ENCODE measurements around the gene NAA25.
A peak's percentile ranks its signal among the peaks of the same experiment; 100 is the strongest.

NAA25 gene

DNA sequence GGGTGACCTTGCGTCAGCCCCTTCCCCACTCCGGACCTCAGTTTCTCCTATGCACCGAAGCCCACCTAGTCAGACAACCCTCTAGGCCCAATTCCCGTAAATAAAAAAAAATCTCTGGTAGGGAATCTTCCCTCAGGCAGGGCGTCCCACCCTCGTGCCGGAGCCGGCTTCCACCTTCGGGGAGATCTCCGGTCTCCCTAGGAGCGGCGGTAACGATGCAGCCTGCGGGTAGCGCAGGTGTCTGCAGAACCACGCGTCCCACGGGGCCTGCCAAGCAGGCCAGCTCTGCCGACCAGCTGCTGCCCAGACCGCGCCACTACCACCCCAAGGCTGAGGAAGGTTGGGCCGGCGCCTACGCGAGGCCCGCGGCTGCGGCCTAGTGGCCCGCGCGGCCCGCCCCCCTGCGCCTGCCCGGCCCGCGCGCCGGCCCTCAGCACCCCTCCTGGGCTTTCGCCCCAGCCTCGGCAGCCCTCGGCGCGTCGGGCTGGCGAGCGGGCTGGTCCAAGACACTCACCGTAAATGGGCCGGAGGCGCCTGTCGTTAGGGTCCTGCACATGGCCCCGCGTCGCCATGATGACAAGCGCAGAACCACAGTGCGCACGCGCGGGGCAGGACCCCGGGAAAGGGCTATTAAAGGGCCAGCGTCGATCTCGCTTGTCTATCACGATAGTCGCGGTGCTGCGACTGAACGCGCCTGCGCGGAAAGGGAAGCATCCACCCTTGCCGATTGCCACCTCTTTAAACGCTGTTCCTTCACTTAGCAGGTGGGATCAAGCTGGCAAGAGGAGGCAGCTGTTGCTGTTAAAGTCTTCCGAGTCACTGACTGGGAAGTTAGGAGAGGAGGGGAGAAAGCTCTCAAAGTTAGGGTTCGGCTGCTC is at the start of gene NAA25:
Gene NAA25, minus strand, starts transcription at position 582 of the 878 bp plus-strand sequence. Its CDS starts 10 bp downstream, at position 572.
- DNase-seq (ENCODE audit: low read depth in 2 of 3, low spot score in 1 of 3), result peak; percentile 75 to 87 (median 78)

DNA sequence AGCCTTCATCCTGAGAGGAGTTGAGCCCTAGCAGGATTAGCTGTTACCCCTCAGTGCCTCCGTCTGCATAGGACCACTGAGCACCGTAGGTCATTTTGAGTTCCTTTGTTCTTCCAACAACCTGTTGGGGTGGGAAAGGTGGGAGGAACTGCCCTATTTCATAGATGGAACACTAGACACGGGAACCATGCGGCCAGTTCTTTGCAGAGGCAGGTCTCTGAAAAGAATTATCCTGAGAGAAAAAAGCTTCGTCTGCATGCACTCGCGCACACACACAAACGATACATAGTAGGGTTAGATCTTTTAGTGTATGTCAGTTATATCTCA is 45.3 kb upstream of the NAA25 start:
- no peak for DNase-seq (ENCODE audit: low read depth in 2 of 3, low spot score in 1 of 3)

DNA sequence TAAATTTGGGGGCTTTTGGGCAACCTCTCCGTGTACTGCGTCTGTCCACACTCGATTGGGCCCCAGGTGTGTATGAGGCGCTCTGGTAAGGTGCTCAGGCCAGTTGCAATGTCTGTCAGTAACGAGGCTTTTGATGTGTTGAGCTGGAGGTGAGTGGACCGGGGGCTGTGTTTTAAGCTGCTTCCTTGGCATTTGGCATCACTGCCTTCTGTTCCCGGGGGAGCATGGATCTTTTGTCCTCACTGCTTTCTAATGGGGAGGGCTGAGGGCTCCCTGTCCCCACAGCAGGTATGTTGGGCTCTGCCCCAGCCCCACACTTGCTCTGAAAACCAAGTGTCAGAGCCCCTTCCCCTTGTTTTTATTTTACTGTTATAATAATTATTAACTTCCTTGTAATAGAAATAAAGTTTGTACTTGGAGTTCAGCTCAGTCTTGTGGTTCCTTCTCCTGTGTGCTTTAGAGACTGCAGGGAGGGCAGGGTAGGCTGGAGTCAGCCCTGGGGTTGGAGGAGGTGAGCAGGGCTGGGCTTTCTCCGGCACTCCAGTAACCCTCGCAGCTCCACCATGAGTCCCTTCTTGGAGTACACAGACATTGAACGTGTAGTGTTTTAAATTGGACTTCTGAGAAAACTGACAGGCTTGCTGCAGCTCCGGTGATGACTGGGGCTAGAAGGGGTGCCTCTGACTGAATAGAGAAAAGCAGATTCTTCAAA is 44.8 kb upstream of the NAA25 start:
- DNase-seq (ENCODE audit: low read depth in 2 of 3, low spot score in 1 of 3), result no peak

DNA sequence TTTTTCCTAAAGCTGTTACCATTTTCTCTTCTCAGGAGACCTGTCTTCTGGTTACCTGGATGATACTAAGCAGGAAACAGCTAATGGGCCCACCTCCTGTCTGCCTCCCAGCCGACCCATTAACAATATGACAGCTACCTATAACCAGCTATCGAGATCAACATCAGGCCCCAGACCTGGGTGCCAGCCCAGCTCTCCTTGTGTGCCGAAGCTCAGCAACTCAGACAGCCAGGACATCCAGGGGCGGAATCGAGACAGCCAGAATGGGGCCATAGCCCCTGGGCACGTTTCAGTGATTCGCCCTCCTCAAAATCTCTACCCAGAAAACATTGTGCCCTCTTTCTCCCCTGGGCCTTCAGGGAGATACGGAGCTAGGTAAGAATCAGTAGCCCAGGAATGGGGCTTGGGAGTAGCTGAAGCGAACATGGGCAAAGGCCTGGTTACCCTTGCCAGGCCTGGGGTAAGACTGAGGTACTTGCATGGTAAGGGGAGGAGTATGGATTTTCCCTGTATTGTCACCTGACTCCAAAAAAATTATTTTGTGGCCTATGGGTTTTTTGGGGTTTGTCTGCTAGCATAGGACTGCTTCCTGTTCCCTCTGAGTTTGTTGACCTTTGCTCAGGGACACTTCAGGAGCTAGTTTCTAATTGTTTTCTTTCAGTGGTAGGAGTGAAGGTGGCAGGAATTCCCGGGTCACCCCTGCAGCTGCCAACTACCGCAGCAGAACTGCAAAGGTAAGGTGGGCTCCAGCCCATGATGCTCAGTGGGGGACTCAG is 43.4 kb upstream of the NAA25 start:
- DNase-seq (ENCODE audit: low read depth in 2 of 3, low spot score in 1 of 3), result no peak

DNA sequence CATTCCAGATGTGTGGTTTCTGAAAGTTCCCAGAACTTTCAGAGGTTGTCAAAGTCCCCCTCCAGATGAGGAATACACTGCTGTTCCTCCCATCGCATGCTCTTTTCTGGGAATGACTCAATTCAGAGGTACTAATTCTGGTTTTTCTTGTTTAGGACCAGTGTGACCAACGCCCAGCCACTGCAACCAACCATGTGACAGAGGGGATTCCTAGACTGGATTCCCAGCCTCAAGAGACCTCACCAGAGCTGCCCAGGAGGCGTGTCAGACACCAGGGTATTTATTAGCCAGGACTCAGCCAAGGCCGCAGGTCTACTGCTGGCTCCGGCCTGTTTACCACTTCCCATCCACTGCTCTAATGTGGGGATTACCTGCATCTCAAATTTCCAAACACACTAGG is 41.0 kb upstream of the NAA25 start:
- no peak for DNase-seq (ENCODE audit: low read depth in 2 of 3, low spot score in 1 of 3)

DNA sequence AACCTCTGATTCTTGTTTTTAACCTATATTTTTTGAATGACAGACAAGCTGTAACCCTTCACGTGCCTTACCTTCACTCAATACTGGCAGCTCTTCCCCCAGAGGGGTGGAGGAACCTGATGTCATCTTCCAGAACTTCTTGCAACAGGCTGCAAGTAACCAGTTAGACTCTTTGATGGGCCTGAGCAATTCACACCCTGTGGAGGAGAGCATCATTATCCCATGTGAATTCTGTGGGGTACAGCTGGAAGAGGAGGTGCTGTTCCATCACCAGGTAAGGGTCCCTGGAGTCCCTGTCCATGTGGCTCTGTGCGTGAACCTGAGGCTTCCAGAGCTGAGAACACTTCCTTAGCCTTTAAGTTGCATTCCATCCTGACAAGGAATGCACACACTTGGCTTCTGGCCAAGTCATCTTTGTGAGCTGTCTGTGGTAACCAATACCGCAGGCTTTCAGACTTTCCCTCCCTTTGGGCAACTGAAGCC is 39.5 kb upstream of the NAA25 start:
- DNase-seq (ENCODE audit: low read depth in 2 of 3, low spot score in 1 of 3), result no peak

DNA sequence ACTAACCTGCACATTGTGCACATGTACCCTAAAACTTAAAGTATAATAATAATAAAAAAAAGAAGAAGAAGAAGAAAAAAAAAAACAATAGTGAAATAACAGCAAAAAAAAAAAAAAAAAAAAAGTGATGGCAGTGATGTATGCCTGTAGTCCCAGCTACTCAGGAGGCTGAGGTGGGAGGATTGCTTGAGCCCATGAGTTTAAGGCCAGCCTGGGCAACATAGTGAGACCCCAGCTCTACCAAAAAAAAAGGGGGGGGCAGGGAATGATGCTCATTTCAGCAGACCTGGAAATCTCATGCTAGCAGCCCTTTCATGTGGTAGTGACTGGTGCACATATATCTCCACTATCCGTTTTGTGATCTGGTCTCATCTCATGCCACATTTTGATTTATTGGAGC is 37.5 kb upstream of the NAA25 start:
- DNase-seq (ENCODE audit: low read depth in 2 of 3, low spot score in 1 of 3), result no peak

DNA sequence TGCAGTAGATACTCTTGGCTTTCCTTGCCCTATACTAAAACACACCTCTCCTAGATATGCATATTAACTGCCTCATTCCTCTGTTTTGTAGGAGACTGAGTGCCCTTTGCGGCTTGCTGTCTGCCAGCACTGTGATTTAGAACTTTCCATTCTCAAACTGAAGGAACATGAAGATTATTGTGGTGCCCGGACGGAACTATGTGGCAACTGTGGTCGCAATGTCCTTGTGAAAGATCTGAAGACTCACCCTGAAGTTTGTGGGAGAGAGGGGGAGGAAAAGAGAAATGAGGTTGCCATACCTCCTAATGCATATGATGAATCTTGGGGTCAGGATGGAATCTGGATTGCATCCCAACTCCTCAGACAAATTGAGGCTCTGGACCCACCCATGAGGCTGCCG is 32.1 kb upstream of the NAA25 start:
- DNase-seq (ENCODE audit: low read depth in 2 of 3, low spot score in 1 of 3), result no peak

DNA sequence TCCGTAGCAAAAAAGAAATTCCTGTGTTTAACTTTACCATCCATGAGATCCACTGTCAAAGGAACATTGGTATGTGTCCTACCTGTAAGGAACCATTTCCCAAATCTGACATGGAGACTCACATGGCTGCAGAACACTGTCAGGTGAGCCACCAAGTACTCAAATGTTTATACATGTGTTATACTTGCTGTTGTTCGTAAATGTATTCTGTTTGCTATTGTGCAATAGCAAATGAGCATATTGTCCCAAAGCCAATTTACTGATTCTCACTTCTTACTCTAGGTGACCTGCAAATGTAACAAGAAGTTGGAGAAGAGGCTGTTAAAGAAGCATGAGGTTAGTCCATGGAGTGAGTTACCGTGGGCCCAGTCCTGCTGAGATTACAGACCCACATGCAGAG is 26.1 kb upstream of the NAA25 start:
- DNase-seq (ENCODE audit: low read depth in 2 of 3, low spot score in 1 of 3), result no peak

DNA sequence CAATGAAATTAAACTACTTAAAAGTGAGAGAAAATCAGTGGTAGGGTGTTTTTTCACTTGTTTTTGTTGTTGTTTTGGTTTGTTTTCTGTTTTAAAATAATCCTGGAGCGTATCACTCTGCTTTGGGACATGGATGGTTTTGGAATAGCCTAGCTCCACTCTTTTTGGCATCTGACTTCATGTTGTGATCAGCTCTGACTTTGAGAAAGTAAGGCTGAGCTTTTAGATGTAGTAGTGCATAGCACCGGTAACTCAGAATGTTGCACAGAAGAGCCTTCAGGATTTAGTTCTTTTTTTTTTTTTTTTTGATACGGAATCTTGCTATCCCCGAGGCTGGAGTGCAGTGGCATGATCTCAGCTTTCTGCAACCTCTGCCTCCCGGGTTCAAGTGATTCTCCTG is 24.8 kb upstream of the NAA25 start:
- no peak for DNase-seq (ENCODE audit: low read depth in 2 of 3, low spot score in 1 of 3)

DNA sequence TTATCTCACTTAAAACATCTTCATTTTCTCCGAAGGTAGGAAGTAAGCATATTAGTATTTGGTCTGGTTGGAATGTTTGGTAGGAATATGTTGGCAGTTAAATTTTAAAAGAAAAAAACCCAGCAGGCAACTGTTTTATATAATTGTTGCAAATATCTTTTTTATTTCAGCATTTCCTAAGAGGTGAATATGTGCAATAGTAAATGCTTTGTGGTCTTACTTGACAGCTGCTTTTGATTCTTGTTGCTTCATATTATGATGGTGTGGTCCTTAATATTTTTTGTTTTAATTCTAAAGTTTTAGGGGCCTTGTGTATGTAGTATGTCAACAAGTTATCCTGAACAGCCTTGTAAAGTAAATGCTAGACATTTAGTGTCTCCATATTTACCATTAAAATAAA is 23.1 kb upstream of the NAA25 start:
- no peak for DNase-seq (ENCODE audit: low read depth in 2 of 3, low spot score in 1 of 3)

DNA sequence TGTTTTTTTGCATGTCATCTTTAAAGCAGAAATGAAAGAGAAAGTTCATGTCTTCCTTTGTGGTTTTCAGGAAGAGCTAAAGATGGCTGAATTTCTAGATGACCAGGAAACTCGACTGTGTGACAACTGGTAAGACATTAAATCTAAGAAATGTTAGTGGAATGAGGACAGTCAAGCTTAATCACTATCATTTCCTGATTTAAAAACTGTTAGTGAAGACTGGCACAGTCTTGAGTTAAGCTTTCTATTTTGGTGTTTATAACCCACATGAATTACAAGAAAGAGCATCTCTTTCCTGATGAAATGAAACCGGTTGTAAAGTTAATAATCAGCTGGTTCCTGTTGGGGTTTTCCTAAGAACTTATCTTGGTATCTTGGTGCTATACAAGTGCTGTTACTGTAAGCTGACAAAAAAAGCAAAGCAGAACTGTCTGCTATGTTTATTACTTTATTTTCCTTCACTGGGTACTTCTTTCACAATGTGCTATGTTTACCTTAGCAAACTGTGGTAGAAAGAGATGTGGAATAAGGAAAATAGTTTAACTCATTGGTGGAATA is 21.9 kb upstream of the NAA25 start:
- no peak for DNase-seq (ENCODE audit: low read depth in 2 of 3, low spot score in 1 of 3)

DNA sequence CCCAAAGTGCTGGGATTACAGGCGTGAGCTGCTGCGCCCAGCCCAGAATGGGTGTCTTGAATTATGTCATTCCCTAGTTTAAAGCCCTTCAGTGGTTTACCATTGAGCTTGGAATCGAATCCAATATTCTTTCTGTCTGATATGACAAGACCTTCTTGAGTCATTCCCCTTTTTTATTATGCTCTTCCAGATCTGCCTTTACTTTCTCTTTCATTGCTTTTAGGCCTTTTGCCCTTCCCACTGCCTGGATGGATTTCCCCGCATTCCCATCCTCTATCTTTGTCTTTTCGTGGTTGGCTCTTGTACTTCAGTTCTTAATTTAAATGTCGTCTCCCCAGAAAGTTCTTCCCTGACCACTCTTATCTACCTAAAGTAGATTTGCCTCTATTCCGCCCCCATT is 18.3 kb upstream of the NAA25 start:
- no peak for DNase-seq (ENCODE audit: low read depth in 2 of 3, low spot score in 1 of 3)

DNA sequence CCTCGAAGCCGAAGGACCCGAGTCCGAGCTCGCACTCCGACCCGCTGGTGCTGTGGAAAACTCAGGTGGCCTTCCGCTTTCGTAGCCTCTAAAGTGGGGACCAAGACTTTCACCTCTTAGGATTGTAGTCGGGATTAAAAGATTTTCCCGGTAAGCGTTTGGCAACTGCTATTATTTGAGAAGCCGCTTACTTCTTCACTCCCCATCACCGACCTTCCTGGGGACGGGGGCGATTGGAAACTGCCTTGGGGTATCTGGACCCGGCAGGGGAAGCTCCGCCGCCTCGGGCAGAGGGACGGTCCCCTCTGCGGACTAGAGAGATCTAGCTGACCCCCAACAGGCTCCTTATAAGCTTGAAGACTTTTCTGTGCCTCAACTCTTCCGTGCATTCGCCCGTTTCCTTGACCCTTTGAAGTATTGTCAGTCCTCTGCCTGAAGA is 17.4 kb upstream of the NAA25 start:
- no peak for DNase-seq (ENCODE audit: low read depth in 2 of 3, low spot score in 1 of 3)

DNA sequence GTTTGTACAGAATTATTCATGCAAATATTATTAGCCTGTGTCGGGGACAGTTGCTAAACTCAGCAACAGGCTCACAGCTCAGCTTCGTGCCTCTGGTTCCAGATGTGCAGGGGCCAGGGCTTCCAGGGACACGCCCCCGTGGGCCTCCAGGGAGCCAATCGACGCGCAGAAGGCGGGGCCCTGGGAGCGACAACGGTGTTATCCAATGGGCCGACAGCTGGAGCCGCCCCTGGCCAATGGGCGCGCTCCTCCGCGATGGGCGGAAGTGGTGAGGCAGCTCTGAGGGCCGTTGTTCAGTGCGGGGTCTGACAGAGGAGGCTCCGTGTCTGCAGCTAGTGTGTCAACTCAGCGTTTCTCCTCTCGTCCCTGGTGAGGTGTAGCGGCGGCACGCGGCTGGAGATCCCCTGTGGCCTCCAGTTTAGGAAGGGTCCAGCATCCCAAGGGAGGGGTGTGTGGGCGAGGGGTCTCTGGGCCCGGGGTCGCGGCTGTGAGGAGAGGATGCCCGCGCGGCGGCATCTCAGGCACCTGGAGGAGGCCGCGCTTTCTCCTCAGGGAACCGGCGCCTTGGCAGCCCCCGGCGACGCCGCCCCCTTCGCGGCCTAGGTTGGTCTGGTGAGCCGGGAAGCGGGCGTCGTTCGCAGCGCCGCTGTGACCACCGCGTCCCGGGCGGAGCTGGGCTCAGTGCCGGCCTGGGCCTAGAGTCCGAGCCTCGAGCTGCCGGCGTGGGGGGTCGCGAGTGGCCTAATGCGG is 16.8 kb upstream of the NAA25 start, which contains the start of gene TRAFD1:
Gene TRAFD1, plus strand, starts transcription at position 311 of the 750 bp plus-strand sequence. CDS start 4,963 bp downstream, outside the sequence.
- peak; percentile 97 to 98 (median 97) for DNase-seq (ENCODE audit: low read depth in 2 of 3, low spot score in 1 of 3)

DNA sequence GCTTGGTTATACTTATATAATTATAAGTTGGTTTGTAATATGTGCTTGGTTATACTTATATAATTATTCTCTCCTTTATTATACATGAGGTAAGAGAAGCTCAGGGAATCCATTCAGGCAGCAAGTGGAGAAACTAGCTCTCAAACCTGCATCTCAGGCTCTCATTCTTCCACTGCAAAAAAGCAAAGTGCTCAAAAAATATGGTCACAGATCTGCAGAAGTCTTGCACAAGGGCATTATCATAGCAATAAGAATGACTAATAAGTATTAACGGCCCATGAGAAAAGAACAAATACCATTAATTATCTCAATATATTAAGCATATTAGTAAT is 16.3 kb upstream of the NAA25 start:
- no peak for DNase-seq (ENCODE audit: low read depth in 2 of 3, low spot score in 1 of 3)

DNA sequence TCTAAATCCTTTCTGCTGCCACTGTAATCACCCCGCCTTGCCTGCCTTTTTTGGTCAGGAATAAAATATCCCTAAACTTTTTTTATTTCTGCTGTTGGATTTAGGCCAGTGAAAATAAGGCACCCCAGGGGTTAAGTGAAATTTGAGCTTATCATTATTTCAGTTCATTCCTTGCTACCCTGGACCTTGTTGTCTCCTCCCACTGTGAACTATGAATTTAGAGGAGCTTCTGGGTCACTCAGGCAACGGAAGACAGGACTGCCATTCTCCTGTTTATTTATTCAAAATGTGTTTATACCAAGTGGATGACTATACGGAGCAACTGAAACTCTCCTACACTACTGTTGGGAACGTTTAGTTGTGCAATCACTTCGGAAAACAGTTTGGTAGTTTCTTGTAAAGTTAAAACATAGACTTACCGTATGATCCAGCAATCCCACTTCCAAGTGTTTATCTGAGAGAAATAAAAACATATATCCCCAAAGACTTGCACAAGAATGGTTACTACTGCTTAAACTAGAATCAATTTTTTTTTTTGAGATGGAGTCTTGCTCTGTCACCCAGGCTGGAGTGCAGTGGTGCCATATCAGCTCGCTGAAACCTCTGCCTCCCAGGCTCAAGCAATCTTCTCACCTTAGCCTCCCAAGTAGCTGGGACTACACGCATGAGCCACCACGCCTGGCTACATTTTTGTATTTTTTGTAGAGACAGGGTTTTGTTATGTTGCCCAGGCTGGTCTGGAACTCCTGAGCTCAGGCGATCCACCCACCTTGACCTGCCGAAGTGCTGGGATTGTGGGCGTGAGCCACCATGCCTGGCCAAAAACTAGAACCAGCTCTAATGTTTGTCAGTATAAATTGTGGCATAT is 14.5 kb upstream of the NAA25 start:
- DNase-seq (ENCODE audit: low read depth in 2 of 3, low spot score in 1 of 3), result no peak

DNA sequence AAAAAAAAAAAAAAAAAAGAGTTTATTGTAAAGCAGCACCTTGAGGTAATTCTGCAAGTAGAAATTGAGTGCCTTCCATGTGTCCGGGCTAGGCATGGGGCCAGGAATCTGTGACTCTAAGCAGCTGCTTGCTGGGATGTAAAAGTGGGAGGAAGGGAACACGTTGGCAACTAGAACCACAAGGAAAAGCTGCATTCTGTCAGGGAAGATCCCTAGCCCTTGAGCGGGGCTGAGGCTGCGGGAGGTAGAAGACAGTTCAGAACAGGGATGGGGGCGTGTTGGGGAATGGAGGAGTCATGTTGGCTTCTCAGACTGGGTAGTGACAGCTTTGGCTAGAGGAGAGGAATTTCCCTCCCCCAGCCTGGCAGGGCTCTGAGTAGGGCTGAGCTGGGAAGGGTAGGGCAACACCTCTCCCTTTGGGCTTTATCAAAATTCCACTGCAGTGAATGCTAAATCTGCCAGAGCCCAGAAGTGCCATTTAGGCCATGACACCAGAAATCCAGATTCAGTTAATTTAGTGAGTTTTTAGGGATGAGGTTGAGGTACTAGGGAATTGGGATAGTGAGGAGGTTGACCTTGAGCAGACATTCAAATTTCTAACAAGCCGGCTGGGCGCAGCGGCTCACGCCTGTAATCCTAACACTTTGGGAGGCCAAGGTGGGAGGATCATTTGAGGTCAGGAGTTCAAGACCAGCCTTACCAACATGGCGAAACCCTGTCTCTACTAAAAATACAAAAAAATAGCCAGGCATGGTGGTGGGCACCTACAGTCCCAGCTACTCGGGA is 13.4 kb upstream of the NAA25 start:
- DNase-seq (ENCODE audit: low read depth in 2 of 3, low spot score in 1 of 3), result no peak

DNA sequence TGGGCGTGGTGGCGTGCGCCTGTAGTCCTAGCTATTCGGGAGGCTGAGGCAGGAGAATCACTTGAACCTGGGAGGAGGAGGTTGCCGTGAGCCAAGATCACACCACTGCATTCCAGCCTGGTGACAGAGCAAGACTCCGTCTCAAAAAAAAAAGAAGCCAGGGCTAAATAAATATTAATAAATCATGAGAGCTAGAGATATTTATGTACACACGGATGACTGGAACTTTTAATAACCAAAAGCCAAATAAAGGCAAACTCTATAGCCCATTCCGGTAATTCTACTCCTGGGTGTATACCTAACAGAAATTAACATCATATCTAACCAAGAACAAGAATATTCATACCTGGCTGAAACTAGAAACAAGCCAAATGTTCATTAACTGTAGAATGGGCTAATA is 9.1 kb upstream of the NAA25 start:
- DNase-seq (ENCODE audit: low read depth in 2 of 3, low spot score in 1 of 3), result no peak
